Right renal cortex interstitium (tissue), 3 donors: ENCODE measurements around the gene GAREM1. TPM values are rescaled to one million over a fixed set of nuclear protein-coding genes. Genes with fewer than 3 reads are reported as not detected.

Source experiments
- DNase-seq, 3 donors: peaks; one replicate each; pipeline ENCODE4 v3.0.0-alpha.2; 2013; ENCODE audit warnings: low read depth in 3 of 3, low spot score in 2 of 3
- polyA plus RNA-seq, 3 donors: library from polyadenylated mRNA; unstranded; fragments of 120-200 nt; gene quantifications; one replicate each; pipeline ENCODE4 v1.2.1, GENCODE V29; 2013; ENCODE audit not compliant: insufficient read length in 3 of 3

GAREM1 gene
- polyA plus RNA-seq, 3 donors: 34.1 to 34.8 (median 34.4) TPM

- no peak for DNase-seq
Measured at GRCh38 chr18:32427084-32427900, 43.4 kb downstream of the GAREM1 start.

GRCh38 chr18:32425466-32425865, 45.2 kb downstream of the GAREM1 start:
- no peak for DNase-seq

GRCh38 chr18:32424696-32425095, 46.0 kb downstream of the GAREM1 start:
- DNase-seq: no peak

GRCh38 chr18:32422978-32423740, 47.5 kb downstream of the GAREM1 start:
- no peak for DNase-seq

- DNase-seq: no peak
Measured at GRCh38 chr18:32422201-32422600, 48.5 kb downstream of the GAREM1 start.

GRCh38 chr18:32420084-32420750, 50.5 kb downstream of the GAREM1 start:
- peak in 1 of 3 donors; percentile 30 for DNase-seq

GRCh38 chr18:32418148-32418547, 52.5 kb downstream of the GAREM1 start:
- no peak for DNase-seq

GRCh38 chr18:32405588-32405987, 65.1 kb downstream of the GAREM1 start:
- DNase-seq: no peak

- no peak for DNase-seq
Measured at GRCh38 chr18:32401621-32402020, 69.1 kb downstream of the GAREM1 start.

- no peak for DNase-seq
Measured at GRCh38 chr18:32393407-32393806, 77.3 kb downstream of the GAREM1 start.

GRCh38 chr18:32391126-32391525, 79.6 kb downstream of the GAREM1 start:
- DNase-seq: no peak

GRCh38 chr18:32389858-32390257, 80.8 kb downstream of the GAREM1 start:
- DNase-seq: no peak

- DNase-seq: no peak
Measured at GRCh38 chr18:32389191-32389590, 81.5 kb downstream of the GAREM1 start.

- DNase-seq: no peak
Measured at GRCh38 chr18:32386471-32386870, 84.2 kb downstream of the GAREM1 start.

- no peak for DNase-seq
Measured at GRCh38 chr18:32383050-32383819, 87.4 kb downstream of the GAREM1 start.

GRCh38 chr18:32381761-32382160, 88.9 kb downstream of the GAREM1 start:
- no peak for DNase-seq

- no peak for DNase-seq
Measured at GRCh38 chr18:32380559-32380958, 90.1 kb downstream of the GAREM1 start.

GRCh38 chr18:32379891-32380290, 90.8 kb downstream of the GAREM1 start:
- DNase-seq: no peak

- DNase-seq: no peak
Measured at GRCh38 chr18:32378705-32379104, 92.0 kb downstream of the GAREM1 start.

GRCh38 chr18:32373995-32374394, 96.7 kb downstream of the GAREM1 start:
- peak in 1 of 3 donors; percentile 46 for DNase-seq

- DNase-seq: no peak
Measured at GRCh38 chr18:32373505-32373904, 97.2 kb downstream of the GAREM1 start.
